GM12878 (cell line): Measurements from ENCODE around the gene LRRC8D. TPM values are rescaled to one million over a fixed set of nuclear protein-coding genes. Genes with fewer than 3 reads are reported as not detected.

Source experiments
- ATF7 ChIP-seq: fragments of 450-650 bp; IDR thresholded peaks from 2 replicates; pipeline ENCODE4 v1.6.1; 2016; ENCODE audit warnings: low read depth, mild to moderate bottlenecking
- BACH1 ChIP-seq: fragments of 450-650 bp; IDR thresholded peaks from 2 replicates; pipeline ENCODE4 v1.6.1; 2017; ENCODE audit warnings: mild to moderate bottlenecking, borderline replicate concordance
- FOXM1 ChIP-seq: IDR thresholded peaks from 2 replicates; pipeline ENCODE4 v1.6.1; 2012; ENCODE audit warnings: low read depth, mild to moderate bottlenecking, inconsistent platforms, low read length, moderate library complexity
- GATAD2B ChIP-seq: fragments of 450-650 bp; conservative IDR thresholded peaks from 2 replicates; pipeline ENCODE4 v1.6.1; 2017; ENCODE audit warnings: low read depth, mild to moderate bottlenecking, moderate library complexity
- IRF4 ChIP-seq: IDR thresholded peaks from 2 replicates; pipeline ENCODE4 v1.6.1; 2011; ENCODE audit warnings: low read depth, low read length
- JUNB ChIP-seq: IDR thresholded peaks from 2 replicates; pipeline ENCODE4 v1.6.1; 2016; ENCODE audit warnings: antibody characterized with exemption, mild to moderate bottlenecking
- MEF2B ChIP-seq: fragments of 450-650 bp; IDR thresholded peaks from 2 replicates; pipeline ENCODE4 v1.6.1; 2018; ENCODE audit warnings: mild to moderate bottlenecking, moderate library complexity; ENCODE audit not compliant: partially characterized antibody, poor library complexity, severe bottlenecking
- NBN ChIP-seq: fragments of 450-650 bp; IDR thresholded peaks from 2 replicates; pipeline ENCODE4 v1.6.1; 2016
- NR2C2 ChIP-seq: IDR thresholded peaks from 2 replicates; pipeline ENCODE4 v1.6.1; 2011; ENCODE audit warnings: borderline replicate concordance, low read depth; ENCODE audit not compliant: control insufficient read depth, insufficient read length
- RAD21 ChIP-seq: IDR thresholded peaks from 2 replicates; pipeline ENCODE4 v1.6.1; 2011; ENCODE audit warnings: mild to moderate bottlenecking, low read depth, low read length, moderate library complexity; ENCODE audit not compliant: insufficient read depth
- RUNX3 ChIP-seq: IDR thresholded peaks from 2 replicates; pipeline ENCODE4 v1.6.1; 2012; ENCODE audit warnings: low read length, inconsistent platforms
- STAT3 ChIP-seq: IDR thresholded peaks from 2 replicates; pipeline ENCODE4 v1.6.1; 2011; ENCODE audit warnings: low read depth, low read length, improper control_type of control experiment
- SUPT20H ChIP-seq: IDR thresholded peaks from 2 replicates; pipeline ENCODE4 v1.6.1; 2011; ENCODE audit warnings: low read depth, mild to moderate bottlenecking, low read length, moderate library complexity, borderline replicate concordance; ENCODE audit not compliant: control insufficient read depth
- polyA plus RNA-seq, 11 experiments: library from polyadenylated mRNA; depleted of rRNA in 4 of 11; unstranded in 6 of 11; stranded (reverse) in 5 of 11; fragments of >200 nt; fragmentation: Nextera tagmentation in 4 of 11; fragmentation: Illumina TruSeq in 1 of 11; extraction: Ambion mirVana in 4 of 11; extraction: Trizol in 1 of 11; gene quantifications; 1 replicate in 1 of 11; 2 replicates in 10 of 11; pipeline versions ENCODE4 v1.2.1 to v1.2.3, GENCODE V29; 2011 to 2016; ENCODE audit warnings: inconsistent platforms in 2 of 11, missing spikeins in 2 of 11, low read depth in 1 of 11
- total RNA-seq, 4 experiments: library from RNA; depleted of rRNA in 3 of 4; stranded (reverse); fragments of >200 nt in 3 of 4; fragmentation: Illumina TruSeq in 1 of 4; extraction: Trizol in 1 of 4; gene quantifications; 2 replicates each; pipeline versions ENCODE4 v1.2.1 to v1.2.3, GENCODE V29; 2013 to 2021
- TF ChIP-seq, protein P1 (sequence below): fragments of 450-650 bp; IDR thresholded peaks from 2 replicates; pipeline ENCODE4 v1.6.1; 2016; ENCODE audit warnings: mild to moderate bottlenecking
- TF ChIP-seq, protein P2 (sequence below): IDR thresholded peaks from 2 replicates; pipeline ENCODE4 v1.6.1; 2012; ENCODE audit warnings: improper control_type of control experiment, low read depth, low read length; ENCODE audit not compliant: insufficient replicate concordance
- TF ChIP-seq, protein P3 (sequence below): fragments of 450-650 bp; IDR thresholded peaks from 2 replicates; pipeline ENCODE4 v1.6.1; 2017; ENCODE audit warnings: mild to moderate bottlenecking, low read depth, inconsistent platforms; ENCODE audit not compliant: poor library complexity, severe bottlenecking
- TF ChIP-seq, protein P4 (sequence below): IDR thresholded peaks from 2 replicates; pipeline ENCODE4 v1.6.1; 2012; ENCODE audit warnings: mild to moderate bottlenecking, low read depth, low read length

LRRC8D gene
- total and polyA plus RNA-seq, 10 of the 15 experiments (the other 5 are each of a cell fraction or from before 2014, with no cell fraction given): 5.6 to 44.1 (median 26.8) TPM

DNA sequence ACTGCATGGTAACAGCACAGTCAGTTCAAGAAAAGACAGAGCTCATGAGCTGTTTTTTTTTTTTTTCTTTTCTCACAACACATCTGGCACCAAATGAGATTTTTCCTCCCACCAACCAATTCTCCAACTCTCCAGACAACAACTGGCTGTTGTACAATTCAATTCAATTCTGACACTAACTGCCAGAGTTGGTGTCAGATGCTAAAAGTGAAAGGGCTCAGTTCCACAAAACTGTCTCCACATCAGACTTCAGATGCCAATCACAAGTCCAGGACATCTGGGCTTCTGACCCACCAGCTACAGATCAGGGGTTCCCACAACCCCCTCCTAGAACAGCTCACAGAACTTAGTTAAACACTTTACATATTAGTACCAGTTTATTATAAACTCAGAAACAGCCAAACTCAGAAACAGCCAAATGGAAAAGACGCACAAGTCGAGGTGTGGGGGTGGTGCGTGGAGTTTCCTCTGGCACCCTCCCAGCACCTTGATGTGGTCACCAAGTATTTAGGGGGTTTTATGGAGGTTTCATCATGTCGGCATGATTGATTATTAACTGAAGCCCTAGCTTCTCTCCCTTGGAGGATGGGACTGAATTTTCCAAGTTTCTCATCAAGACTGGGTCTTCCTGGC lies 39.2 kb upstream of the LRRC8D start (continued):
- TF ChIP-seq, protein P1, sequence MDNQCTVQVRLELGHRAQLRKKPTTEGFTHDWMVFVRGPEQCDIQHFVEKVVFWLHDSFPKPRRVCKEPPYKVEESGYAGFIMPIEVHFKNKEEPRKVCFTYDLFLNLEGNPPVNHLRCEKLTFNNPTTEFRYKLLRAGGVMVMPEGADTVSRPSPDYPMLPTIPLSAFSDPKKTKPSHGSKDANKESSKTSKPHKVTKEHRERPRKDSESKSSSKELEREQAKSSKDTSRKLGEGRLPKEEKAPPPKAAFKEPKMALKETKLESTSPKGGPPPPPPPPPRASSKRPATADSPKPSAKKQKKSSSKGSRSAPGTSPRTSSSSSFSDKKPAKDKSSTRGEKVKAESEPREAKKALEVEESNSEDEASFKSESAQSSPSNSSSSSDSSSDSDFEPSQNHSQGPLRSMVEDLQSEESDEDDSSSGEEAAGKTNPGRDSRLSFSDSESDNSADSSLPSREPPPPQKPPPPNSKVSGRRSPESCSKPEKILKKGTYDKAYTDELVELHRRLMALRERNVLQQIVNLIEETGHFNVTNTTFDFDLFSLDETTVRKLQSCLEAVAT: peak; percentile 50; the same call in 1 of the 2 replicates
- TF ChIP-seq SUPT20H: no peak
- TF ChIP-seq BACH1: peak; percentile 34; the same call in 1 of the 2 replicates
- TF ChIP-seq GATAD2B: peak; percentile 70; the same call in 1 of the 2 replicates
- TF ChIP-seq, protein P2, sequence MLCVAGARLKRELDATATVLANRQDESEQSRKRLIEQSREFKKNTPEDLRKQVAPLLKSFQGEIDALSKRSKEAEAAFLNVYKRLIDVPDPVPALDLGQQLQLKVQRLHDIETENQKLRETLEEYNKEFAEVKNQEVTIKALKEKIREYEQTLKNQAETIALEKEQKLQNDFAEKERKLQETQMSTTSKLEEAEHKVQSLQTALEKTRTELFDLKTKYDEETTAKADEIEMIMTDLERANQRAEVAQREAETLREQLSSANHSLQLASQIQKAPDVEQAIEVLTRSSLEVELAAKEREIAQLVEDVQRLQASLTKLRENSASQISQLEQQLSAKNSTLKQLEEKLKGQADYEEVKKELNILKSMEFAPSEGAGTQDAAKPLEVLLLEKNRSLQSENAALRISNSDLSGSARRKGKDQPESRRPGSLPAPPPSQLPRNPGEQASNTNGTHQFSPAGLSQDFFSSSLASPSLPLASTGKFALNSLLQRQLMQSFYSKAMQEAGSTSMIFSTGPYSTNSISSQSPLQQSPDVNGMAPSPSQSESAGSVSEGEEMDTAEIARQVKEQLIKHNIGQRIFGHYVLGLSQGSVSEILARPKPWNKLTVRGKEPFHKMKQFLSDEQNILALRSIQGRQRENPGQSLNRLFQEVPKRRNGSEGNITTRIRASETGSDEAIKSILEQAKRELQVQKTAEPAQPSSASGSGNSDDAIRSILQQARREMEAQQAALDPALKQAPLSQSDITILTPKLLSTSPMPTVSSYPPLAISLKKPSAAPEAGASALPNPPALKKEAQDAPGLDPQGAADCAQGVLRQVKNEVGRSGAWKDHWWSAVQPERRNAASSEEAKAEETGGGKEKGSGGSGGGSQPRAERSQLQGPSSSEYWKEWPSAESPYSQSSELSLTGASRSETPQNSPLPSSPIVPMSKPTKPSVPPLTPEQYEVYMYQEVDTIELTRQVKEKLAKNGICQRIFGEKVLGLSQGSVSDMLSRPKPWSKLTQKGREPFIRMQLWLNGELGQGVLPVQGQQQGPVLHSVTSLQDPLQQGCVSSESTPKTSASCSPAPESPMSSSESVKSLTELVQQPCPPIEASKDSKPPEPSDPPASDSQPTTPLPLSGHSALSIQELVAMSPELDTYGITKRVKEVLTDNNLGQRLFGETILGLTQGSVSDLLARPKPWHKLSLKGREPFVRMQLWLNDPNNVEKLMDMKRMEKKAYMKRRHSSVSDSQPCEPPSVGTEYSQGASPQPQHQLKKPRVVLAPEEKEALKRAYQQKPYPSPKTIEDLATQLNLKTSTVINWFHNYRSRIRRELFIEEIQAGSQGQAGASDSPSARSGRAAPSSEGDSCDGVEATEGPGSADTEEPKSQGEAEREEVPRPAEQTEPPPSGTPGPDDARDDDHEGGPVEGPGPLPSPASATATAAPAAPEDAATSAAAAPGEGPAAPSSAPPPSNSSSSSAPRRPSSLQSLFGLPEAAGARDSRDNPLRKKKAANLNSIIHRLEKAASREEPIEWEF: peak; percentile 83
- peak; percentile 90 for TF ChIP-seq FOXM1
- TF ChIP-seq NR2C2: no peak
- no peak for TF ChIP-seq MEF2B
- no peak for TF ChIP-seq STAT3
- peak; percentile 75 for TF ChIP-seq JUNB
- peak; percentile 56 for TF ChIP-seq ATF7
- peak; percentile 84 for TF ChIP-seq IRF4
- TF ChIP-seq, protein P3, sequence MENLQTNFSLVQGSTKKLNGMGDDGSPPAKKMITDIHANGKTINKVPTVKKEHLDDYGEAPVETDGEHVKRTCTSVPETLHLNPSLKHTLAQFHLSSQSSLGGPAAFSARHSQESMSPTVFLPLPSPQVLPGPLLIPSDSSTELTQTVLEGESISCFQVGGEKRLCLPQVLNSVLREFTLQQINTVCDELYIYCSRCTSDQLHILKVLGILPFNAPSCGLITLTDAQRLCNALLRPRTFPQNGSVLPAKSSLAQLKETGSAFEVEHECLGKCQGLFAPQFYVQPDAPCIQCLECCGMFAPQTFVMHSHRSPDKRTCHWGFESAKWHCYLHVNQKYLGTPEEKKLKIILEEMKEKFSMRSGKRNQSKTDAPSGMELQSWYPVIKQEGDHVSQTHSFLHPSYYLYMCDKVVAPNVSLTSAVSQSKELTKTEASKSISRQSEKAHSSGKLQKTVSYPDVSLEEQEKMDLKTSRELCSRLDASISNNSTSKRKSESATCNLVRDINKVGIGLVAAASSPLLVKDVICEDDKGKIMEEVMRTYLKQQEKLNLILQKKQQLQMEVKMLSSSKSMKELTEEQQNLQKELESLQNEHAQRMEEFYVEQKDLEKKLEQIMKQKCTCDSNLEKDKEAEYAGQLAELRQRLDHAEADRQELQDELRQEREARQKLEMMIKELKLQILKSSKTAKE: peak; percentile 72
- peak; percentile 73 for TF ChIP-seq NBN
- peak; percentile 98 for TF ChIP-seq RUNX3
- no peak for TF ChIP-seq RAD21
- TF ChIP-seq, protein P4, sequence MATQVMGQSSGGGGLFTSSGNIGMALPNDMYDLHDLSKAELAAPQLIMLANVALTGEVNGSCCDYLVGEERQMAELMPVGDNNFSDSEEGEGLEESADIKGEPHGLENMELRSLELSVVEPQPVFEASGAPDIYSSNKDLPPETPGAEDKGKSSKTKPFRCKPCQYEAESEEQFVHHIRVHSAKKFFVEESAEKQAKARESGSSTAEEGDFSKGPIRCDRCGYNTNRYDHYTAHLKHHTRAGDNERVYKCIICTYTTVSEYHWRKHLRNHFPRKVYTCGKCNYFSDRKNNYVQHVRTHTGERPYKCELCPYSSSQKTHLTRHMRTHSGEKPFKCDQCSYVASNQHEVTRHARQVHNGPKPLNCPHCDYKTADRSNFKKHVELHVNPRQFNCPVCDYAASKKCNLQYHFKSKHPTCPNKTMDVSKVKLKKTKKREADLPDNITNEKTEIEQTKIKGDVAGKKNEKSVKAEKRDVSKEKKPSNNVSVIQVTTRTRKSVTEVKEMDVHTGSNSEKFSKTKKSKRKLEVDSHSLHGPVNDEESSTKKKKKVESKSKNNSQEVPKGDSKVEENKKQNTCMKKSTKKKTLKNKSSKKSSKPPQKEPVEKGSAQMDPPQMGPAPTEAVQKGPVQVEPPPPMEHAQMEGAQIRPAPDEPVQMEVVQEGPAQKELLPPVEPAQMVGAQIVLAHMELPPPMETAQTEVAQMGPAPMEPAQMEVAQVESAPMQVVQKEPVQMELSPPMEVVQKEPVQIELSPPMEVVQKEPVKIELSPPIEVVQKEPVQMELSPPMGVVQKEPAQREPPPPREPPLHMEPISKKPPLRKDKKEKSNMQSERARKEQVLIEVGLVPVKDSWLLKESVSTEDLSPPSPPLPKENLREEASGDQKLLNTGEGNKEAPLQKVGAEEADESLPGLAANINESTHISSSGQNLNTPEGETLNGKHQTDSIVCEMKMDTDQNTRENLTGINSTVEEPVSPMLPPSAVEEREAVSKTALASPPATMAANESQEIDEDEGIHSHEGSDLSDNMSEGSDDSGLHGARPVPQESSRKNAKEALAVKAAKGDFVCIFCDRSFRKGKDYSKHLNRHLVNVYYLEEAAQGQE: no peak
